OCI-LY1 (cell line): ENCODE measurements around the gene PPP2R5C.
A peak's percentile ranks its signal among the peaks of the same experiment; 100 is the strongest.

Source experiments
- H2AFZ ChIP-seq: fragments of 200-600 bp; sonication (generic), shearing (Covaris generic); 2 replicates; pipeline ENCODE4 v1.6.0; 2014; ENCODE audit warnings: antibody characterized with exemption, mild to moderate bottlenecking, low read length
- H3F3A ChIP-seq: fragments of 200-600 bp; sonication (generic), shearing (Covaris generic); 2 replicates; pipeline ENCODE4 v1.6.0; 2014; ENCODE audit warnings: mild to moderate bottlenecking, antibody characterized with exemption, low read length, moderate library complexity; ENCODE audit not compliant: insufficient read depth
- H3K27ac ChIP-seq: fragments of 200-600 bp; sonication (generic); 2 replicates; pipeline ENCODE4 v1.5.1; 2014; ENCODE audit warnings: low read length, mixed run types, mild to moderate bottlenecking, low read depth; ENCODE audit not compliant: poor library complexity, severe bottlenecking
- H3K27me3 ChIP-seq: fragments of 200-600 bp; sonication (generic); 2 replicates; pipeline ENCODE4 v1.6.0; 2014; ENCODE audit warnings: antibody characterized with exemption, mild to moderate bottlenecking, low read length, moderate library complexity; ENCODE audit not compliant: insufficient read depth
- H3K36me3 ChIP-seq: fragments of 200-600 bp; sonication (generic); 2 replicates; pipeline ENCODE4 v1.6.1; 2014; ENCODE audit warnings: mild to moderate bottlenecking, antibody characterized with exemption, low read length, moderate library complexity, mixed read lengths; ENCODE audit not compliant: insufficient read depth
- H3K4me1 ChIP-seq: fragments of 200-600 bp; sonication (generic); 2 replicates; pipeline ENCODE4 v1.5.1; 2014; ENCODE audit warnings: mild to moderate bottlenecking, low read length, moderate library complexity; ENCODE audit not compliant: insufficient read depth, severe bottlenecking
- H3K4me2 ChIP-seq: fragments of 200-600 bp; sonication (generic), shearing (Covaris generic); 2 replicates; pipeline ENCODE4 v1.6.1; 2014; ENCODE audit warnings: low read length
- H3K4me3 ChIP-seq: fragments of 200-600 bp; sonication (generic); 2 replicates; pipeline ENCODE4 v1.5.1; 2014; ENCODE audit warnings: low read length, low read depth, mild to moderate bottlenecking, mixed read lengths; ENCODE audit not compliant: poor library complexity, severe bottlenecking
- H3K79me2 ChIP-seq: fragments of 200-600 bp; shearing (Covaris generic); 2 replicates; pipeline ENCODE4 v1.6.1; 2016; ENCODE audit warnings: mixed run types, low read length, mixed read lengths; ENCODE audit not compliant: insufficient read depth
- H3K9ac ChIP-seq: fragments of 200-600 bp; sonication (generic), shearing (Covaris generic); 2 replicates; pipeline ENCODE4 v1.6.1; 2014; ENCODE audit warnings: mild to moderate bottlenecking, low read length, mixed read lengths
- H3K9me2 ChIP-seq: fragments of 200-600 bp; sonication (generic), shearing (Covaris generic); 2 replicates; pipeline ENCODE4 v1.6.1; 2014; ENCODE audit warnings: low read depth, mild to moderate bottlenecking, low read length, mixed read lengths
- H3K9me3 ChIP-seq: fragments of 200-600 bp; shearing (Covaris generic); 2 replicates; pipeline ENCODE4 v1.6.1; 2014; ENCODE audit warnings: low read length, mixed read lengths
- H4K20me1 ChIP-seq: fragments of 200-600 bp; sonication (generic), shearing (Covaris generic); 2 replicates; pipeline ENCODE4 v1.6.0; 2016; ENCODE audit warnings: mild to moderate bottlenecking, low read length; ENCODE audit not compliant: insufficient read depth
- EZH2 ChIP-seq: fragments of 200-600 bp; sonication (generic), shearing (Covaris generic); IDR thresholded peaks from 2 replicates; pipeline ENCODE4 v1.8.0; 2017; ENCODE audit warnings: borderline replicate concordance, mixed run types, mild to moderate bottlenecking, antibody characterized with exemption, low read length, moderate library complexity, mixed read lengths
- TF ChIP-seq, protein P1 (sequence below): fragments of 200-600 bp; sonication (generic), shearing (Covaris generic); IDR thresholded peaks from 2 replicates; pipeline ENCODE4 v1.5.1; 2017; ENCODE audit warnings: mild to moderate bottlenecking, antibody characterized with exemption, low read length, moderate library complexity, mixed read lengths

The PPP2R5C gene

DNA sequence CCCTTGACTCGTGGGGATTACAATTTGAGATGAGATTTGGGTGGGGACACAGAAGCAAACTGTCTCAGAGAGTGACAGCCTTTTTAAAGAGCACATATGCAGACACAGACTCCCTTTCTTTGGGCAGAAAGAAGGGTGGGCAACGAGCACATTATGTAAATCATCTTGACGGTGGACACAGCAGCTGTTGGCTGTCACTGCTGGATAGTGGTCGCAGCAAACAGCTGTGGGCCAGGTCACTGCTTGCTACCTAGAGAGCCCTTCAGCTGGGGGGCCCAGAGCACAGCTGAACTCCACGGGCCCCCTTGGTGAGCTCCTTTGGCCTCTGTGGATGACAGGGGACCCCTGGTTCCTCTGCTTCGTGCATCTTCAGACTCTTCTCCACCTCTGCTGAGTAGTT is 23.1 kb downstream of the PPP2R5C start:
- peak overlapping the region; percentile 21 for H3K27ac ChIP-seq
- no peaks in the 10 kb centered on the region for H3F3A ChIP-seq
- H3K9me2 ChIP-seq, result no peaks in the 10 kb centered on the region
- H3K4me2 ChIP-seq, result no peak overlapping the region
- H3K4me1 ChIP-seq, result peaks cover 43% of the 10 kb centered on the region
- no peak for TF ChIP-seq EZH2
- TF ChIP-seq, protein P1, sequence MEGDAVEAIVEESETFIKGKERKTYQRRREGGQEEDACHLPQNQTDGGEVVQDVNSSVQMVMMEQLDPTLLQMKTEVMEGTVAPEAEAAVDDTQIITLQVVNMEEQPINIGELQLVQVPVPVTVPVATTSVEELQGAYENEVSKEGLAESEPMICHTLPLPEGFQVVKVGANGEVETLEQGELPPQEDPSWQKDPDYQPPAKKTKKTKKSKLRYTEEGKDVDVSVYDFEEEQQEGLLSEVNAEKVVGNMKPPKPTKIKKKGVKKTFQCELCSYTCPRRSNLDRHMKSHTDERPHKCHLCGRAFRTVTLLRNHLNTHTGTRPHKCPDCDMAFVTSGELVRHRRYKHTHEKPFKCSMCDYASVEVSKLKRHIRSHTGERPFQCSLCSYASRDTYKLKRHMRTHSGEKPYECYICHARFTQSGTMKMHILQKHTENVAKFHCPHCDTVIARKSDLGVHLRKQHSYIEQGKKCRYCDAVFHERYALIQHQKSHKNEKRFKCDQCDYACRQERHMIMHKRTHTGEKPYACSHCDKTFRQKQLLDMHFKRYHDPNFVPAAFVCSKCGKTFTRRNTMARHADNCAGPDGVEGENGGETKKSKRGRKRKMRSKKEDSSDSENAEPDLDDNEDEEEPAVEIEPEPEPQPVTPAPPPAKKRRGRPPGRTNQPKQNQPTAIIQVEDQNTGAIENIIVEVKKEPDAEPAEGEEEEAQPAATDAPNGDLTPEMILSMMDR, result no peak
- H3K4me3 ChIP-seq, result no peak overlapping the region
- H2AFZ ChIP-seq, result no peak overlapping the region
- H4K20me1 ChIP-seq, result no peaks in the 10 kb centered on the region
- no peaks in the 10 kb centered on the region; the same call in 1 of the 2 replicates for H3K9me3 ChIP-seq
- H3K9ac ChIP-seq, result no peak overlapping the region
- no peaks in the 10 kb centered on the region for H3K27me3 ChIP-seq
- peaks cover 11% of the 10 kb centered on the region; the same call in 1 of the 2 replicates for H3K36me3 ChIP-seq
- H3K79me2 ChIP-seq, result no peaks in the 10 kb centered on the region

DNA sequence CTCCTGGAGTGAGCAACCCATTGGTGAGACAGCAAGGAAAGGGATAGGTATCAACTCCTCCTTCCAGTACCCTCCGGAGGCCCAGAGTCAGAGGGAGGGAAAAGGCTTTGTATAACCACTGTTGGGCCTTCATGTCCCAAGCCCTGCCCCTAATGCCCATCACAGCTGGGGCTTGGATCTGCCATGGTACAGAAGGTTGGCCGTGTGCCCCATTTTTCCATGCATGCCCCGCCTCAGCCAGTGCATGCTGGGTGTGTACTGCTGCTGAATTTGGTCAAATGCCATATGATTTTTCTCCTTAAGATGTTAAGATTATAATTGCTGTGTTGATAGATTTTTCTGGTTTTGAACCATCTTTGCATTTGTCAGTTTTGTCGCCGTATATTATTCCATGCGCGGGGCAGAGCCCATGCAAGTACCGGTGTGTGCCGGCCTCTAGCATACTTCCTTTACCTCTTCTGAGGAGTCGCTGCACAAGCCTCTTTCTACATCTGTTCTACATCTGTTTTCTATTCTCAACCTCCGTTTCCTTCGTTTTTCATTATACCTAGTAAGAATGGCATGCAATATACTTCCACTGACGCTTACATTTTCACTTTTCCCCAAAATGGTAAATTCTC is 26.6 kb downstream of the PPP2R5C start:
- H3K4me3 ChIP-seq, result no peak overlapping the region
- H3K4me1 ChIP-seq, result peaks cover 54% of the 10 kb centered on the region
- no peak overlapping the region for H2AFZ ChIP-seq
- H3K27me3 ChIP-seq, result no peaks in the 10 kb centered on the region
- no peaks in the 10 kb centered on the region; the same call in 1 of the 2 replicates for H3K9me3 ChIP-seq
- H3K27ac ChIP-seq, result peak overlapping the region; percentile 96
- H3F3A ChIP-seq, result 0 out of 2 replicates have a peak, but pooled peaks cover 8% of the 10 kb centered on the region
- H3K79me2 ChIP-seq, result no peaks in the 10 kb centered on the region
- H3K4me2 ChIP-seq, result peak overlapping the region; percentile 15; the same call in 1 of the 2 replicates
- no peaks in the 10 kb centered on the region for H3K9me2 ChIP-seq
- H3K36me3 ChIP-seq, result peaks cover 11% of the 10 kb centered on the region; the same call in 1 of the 2 replicates
- TF ChIP-seq, protein P1, result no peak
- no peak for TF ChIP-seq EZH2
- H3K9ac ChIP-seq, result no peak overlapping the region
- H4K20me1 ChIP-seq, result no peaks in the 10 kb centered on the region

DNA sequence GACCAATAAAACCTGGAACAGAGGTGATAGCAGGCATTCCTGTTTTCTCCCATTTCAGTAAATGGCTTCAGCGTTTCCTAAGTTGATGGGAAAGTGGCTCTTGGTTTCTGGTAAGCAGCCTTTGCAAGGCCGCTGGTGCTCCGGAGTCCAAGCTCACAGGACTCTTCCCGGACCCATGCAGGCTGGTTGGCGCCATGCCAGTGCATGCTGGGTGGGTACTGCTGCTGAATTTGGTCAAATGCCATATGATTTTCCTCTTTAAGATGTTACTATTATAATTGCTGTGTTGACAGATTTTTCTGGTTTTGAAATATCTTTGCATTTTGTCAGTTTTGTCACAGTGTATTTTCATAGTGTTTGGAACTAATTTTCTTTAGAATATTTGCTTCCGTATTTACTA is 27.7 kb downstream of the PPP2R5C start:
- TF ChIP-seq, protein P1, result no peak
- no peak for TF ChIP-seq EZH2
- H3K4me3 ChIP-seq, result peak overlapping the region; percentile 2
- peaks cover 8% of the 10 kb centered on the region for H3K9me3 ChIP-seq
- H3K79me2 ChIP-seq, result no peaks in the 10 kb centered on the region
- H3K36me3 ChIP-seq, result peaks cover 12% of the 10 kb centered on the region; the same call in 1 of the 2 replicates
- no peaks in the 10 kb centered on the region for H3K9me2 ChIP-seq
- no peaks in the 10 kb centered on the region for H3K27me3 ChIP-seq
- H3F3A ChIP-seq, result 0 out of 2 replicates have a peak, but pooled peaks cover 8% of the 10 kb centered on the region
- peak overlapping the region; percentile 47 for H3K4me2 ChIP-seq
- H3K4me1 ChIP-seq, result peaks cover 54% of the 10 kb centered on the region
- H3K9ac ChIP-seq, result peak overlapping the region; percentile 64
- no peak overlapping the region for H2AFZ ChIP-seq
- H3K27ac ChIP-seq, result peak overlapping the region; percentile 96
- no peaks in the 10 kb centered on the region for H4K20me1 ChIP-seq
